Measurements from ENCODE around the gene AGTRAP. TPM values are rescaled to one million over a fixed set of nuclear protein-coding genes. Genes with fewer than 3 reads are reported as not detected.

AGTRAP gene
- total RNA-seq, 2 experiments from 2014 or later = 16.5 to 18.0 TPM

- peak; percentile 57 for DNase-seq
- peaks cover 52% of the 10 kb centered on the region for H3K4me1 Mint-ChIP-seq (ENCODE audit: low read depth)
Observed at GRCh38 chr1:11740258-11741192, 4.6 kb downstream of the AGTRAP start.

GRCh38 chr1:11741482-11741881 lies 5.5 kb downstream of the AGTRAP start:
- Mint-ChIP-seq H3K9me3 (no peaks in the 10 kb centered on the region), H3K4me3 (no peak overlapping the region), H3K27me3 (no peaks in the 10 kb centered on the region), H3K36me3 (no peaks in the 10 kb centered on the region), H3K27ac (no peak overlapping the region), H3K4me1 (ENCODE audit: low read depth) (peaks cover 58% of the 10 kb centered on the region)
- CTCF ChIA-PET = interaction anchor here (0.7 to 1.9 kb wide), 3 partner anchors 22 to 92 kb away, joined by 3 to 9 read pairs (median 4); partner anchors contain the start of gene FBXO6
- intact Hi-C loops (cut with micrococcal nuclease) = no loop called here
- DNase-seq = no peak
- POLR2A ChIA-PET = interaction anchor here (1.8 kb wide), 1 partner anchor 167 kb away, joined by 6 read pairs; no protein-coding TSS in a partner anchor

More at GRCh38 chr1:11740258-11741192, 4.6 kb downstream of the AGTRAP start:
- H3K27me3 Mint-ChIP-seq = no peaks in the 10 kb centered on the region
- intact Hi-C loops (cut with micrococcal nuclease) = no loop called here
- H3K4me3 Mint-ChIP-seq = no peak overlapping the region
- CTCF ChIA-PET = interaction anchor here (0.9 to 1.9 kb wide), 5 partner anchors 10 to 98 kb away, joined by 3 to 9 read pairs (median 3); partner anchors contain the start of gene FBXO6
- H3K27ac Mint-ChIP-seq = peak overlapping the region; percentile 38
- no peaks in the 10 kb centered on the region for H3K36me3 Mint-ChIP-seq
- POLR2A ChIA-PET = interaction anchor here (0.7 to 1.8 kb wide), 2 partner anchors 16 to 168 kb away, joined by 3 to 6 read pairs; no protein-coding TSS in a partner anchor
- no peaks in the 10 kb centered on the region for H3K9me3 Mint-ChIP-seq

DNA sequence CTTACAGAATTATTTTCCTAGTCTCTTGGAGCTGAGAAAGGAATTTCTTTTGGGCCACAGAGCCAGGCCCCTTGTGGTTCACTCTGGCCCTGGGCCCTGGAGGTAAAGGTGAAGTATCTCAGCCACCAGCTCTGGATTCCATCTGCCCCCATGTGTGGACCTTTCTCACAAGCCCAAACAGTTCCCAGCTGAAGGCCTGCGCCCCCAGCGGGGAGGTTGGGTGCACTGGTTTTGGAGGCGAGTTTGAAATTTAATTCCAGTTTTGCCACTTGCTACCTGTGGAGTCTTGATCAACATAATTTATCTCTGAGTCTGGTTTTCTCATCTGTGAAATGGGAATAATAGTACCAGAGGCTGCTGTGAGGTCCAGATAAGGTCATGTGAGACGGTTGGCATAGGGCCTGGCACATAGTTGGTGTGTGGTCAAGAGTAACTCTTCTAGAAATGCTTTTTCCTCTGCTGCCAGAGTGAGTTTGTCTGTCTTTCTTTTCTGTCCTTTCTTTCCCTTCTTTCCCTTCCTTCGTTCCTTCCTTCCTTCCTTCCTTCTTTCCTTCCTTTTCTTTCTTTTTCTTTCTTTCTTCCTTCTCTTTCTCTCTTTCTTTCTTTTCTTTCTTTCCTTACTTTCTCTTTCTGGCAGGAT lies 6.1 kb downstream of the AGTRAP start:
- Mint-ChIP-seq H3K4me1 (ENCODE audit: low read depth) (peaks cover 55% of the 10 kb centered on the region), H3K4me3 (no peak overlapping the region), H3K36me3 (no peaks in the 10 kb centered on the region), H3K27me3 (no peaks in the 10 kb centered on the region), H3K9me3 (no peaks in the 10 kb centered on the region), H3K27ac (no peak overlapping the region)
- DNase-seq = no peak
- intact Hi-C loops (cut with micrococcal nuclease) = no loop called here
- ChIA-PET CTCF (interaction anchor here (0.7 to 1.4 kb wide), 2 partner anchors 22 to 100 kb away, joined by 3 to 4 read pairs; no protein-coding TSS in a partner anchor), POLR2A (no interaction called here)

- DNase-seq = no peak
- no peaks in the 10 kb centered on the region for H3K9me3 Mint-ChIP-seq
- H3K27me3 Mint-ChIP-seq = no peaks in the 10 kb centered on the region
- H3K27ac Mint-ChIP-seq = no peak overlapping the region
- POLR2A ChIA-PET = no interaction called here
- CTCF ChIA-PET = interaction anchor here (1.1 kb wide), 1 partner anchor 25 kb away, joined by 4 read pairs; no protein-coding TSS in a partner anchor
- H3K36me3 Mint-ChIP-seq = peaks cover 4% of the 10 kb centered on the region
- H3K4me3 Mint-ChIP-seq = no peak overlapping the region
- intact Hi-C loops (cut with micrococcal nuclease) = no loop called here
- H3K4me1 Mint-ChIP-seq (ENCODE audit: low read depth) = peaks cover 46% of the 10 kb centered on the region
Observed at GRCh38 chr1:11744287-11744686, 8.4 kb downstream of the AGTRAP start.

- Mint-ChIP-seq H3K36me3 (peaks cover 4% of the 10 kb centered on the region), H3K27me3 (no peaks in the 10 kb centered on the region), H3K4me1 (ENCODE audit: low read depth) (peaks cover 29% of the 10 kb centered on the region), H3K4me3 (no peak overlapping the region), H3K27ac (no peak overlapping the region), H3K9me3 (no peaks in the 10 kb centered on the region)
- POLR2A ChIA-PET = no interaction called here
- no peak for DNase-seq
- intact Hi-C loops (cut with micrococcal nuclease) = no loop called here
- CTCF ChIA-PET = interaction anchor here (0.9 kb wide), 1 partner anchor 500 kb away, joined by 3 read pairs; no protein-coding TSS in a partner anchor
Observed at GRCh38 chr1:11746092-11746491, 10.2 kb downstream of the AGTRAP start.

- POLR2A ChIA-PET = no interaction called here
- intact Hi-C loops (cut with micrococcal nuclease) = no loop called here
- Mint-ChIP-seq H3K36me3 (peaks cover 4% of the 10 kb centered on the region), H3K9me3 (no peaks in the 10 kb centered on the region), H3K4me3 (no peak overlapping the region), H3K27me3 (no peaks in the 10 kb centered on the region), H3K27ac (no peak overlapping the region), H3K4me1 (ENCODE audit: low read depth) (peaks cover 20% of the 10 kb centered on the region)
- no peak for DNase-seq
- CTCF ChIA-PET = no interaction called here
Observed at GRCh38 chr1:11746795-11747487, 11.0 kb downstream of the AGTRAP start.

DNA sequence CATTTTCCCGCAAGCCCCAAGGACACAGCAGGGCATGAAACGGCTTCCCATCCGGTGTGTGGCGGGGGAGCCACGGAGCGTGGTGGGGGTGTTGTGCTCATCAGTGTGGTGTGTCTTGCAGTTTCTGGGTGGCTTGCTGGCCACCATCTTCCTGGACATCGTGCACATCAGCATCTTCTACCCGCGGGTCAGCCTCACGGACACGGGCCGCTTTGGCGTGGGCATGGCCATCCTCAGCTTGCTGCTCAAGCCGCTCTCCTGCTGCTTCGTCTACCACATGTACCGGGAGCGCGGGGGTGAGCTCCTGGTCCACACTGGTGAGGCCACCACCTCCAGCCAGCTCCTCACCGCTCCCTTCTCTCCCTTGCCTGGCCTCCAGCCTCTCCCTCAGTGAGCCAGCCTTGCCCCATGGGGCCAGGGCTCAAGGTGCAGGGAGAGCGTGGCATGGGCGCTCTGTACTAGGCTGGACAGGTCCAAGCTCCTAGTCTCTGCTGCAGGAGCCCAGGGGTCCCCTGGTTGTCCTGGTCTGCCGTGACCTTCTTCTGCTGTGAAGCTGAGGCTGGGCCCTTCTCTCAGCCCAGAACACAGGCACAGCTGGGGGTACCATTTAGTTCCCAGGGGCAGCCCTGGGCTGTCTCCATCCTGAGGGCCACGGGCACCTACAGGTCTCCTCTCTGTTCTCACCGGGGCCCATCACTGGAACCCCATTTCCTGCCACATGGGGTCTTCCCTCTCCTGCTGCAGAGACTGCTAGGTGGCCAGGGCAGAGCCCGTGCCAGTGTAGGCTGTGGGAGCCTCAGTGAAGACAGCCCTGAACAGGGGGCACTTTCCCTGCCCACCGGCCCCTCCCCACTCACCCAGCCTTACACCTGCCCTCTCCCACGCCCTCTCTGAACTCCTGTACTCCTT lies 12.6 kb downstream of the AGTRAP start:
- Mint-ChIP-seq H3K27ac (peak overlapping the region; percentile 48), H3K9me3 (no peaks in the 10 kb centered on the region), H3K4me1 (ENCODE audit: low read depth) (peaks cover 18% of the 10 kb centered on the region), H3K4me3 (no peak overlapping the region), H3K27me3 (no peaks in the 10 kb centered on the region), H3K36me3 (peaks cover 4% of the 10 kb centered on the region)
- DNase-seq = no peak
- ChIA-PET POLR2A (no interaction called here), CTCF (interaction anchor here (1.5 to 2.9 kb wide), 2 partner anchors 11 to 98 kb away, joined by 7 to 14 read pairs; no protein-coding TSS in a partner anchor)
- intact Hi-C loops (cut with micrococcal nuclease) = loop anchor here (1.0 kb wide), 1 partner anchor 98 kb away; no protein-coding TSS in a partner anchor

DNA sequence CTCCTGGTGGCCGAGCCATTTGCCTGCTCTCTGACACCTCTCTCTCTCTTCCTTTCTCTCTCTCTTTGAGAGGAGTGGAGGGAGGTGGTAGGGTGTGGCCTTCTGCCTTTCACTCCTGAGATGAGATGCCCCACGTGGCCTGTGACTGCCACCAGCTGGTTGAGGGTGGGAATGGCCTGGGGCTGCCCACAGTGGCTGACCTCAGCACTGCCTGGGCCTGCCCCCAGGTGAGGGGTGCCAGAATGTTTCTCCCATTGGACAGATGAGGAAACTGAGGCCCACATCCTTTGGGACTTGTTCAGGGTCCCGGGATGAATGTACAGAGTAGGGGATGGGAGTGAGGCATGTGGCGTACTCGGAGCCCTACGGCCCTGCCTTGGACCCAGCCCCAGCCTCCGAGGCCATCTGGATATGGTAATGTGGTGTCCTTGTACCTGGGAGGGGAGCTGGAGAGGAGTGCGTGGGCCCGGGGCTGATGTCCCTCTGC lies 13.3 kb downstream of the AGTRAP start:
- H3K27ac Mint-ChIP-seq = peak overlapping the region; percentile 48
- peaks cover 18% of the 10 kb centered on the region for H3K4me1 Mint-ChIP-seq (ENCODE audit: low read depth)
- DNase-seq = peak; percentile 75
- POLR2A ChIA-PET = no interaction called here
- no peak overlapping the region for H3K4me3 Mint-ChIP-seq
- H3K9me3 Mint-ChIP-seq = no peaks in the 10 kb centered on the region
- peaks cover 4% of the 10 kb centered on the region for H3K36me3 Mint-ChIP-seq
- intact Hi-C loops (cut with micrococcal nuclease) = loop anchor here (1.0 kb wide), 1 partner anchor 99 kb away; no protein-coding TSS in a partner anchor
- CTCF ChIA-PET = interaction anchor here (1.5 to 2.9 kb wide), 2 partner anchors 12 to 99 kb away, joined by 7 to 14 read pairs; no protein-coding TSS in a partner anchor
- no peaks in the 10 kb centered on the region for H3K27me3 Mint-ChIP-seq

GRCh38 chr1:11749996-11750395 lies 14.1 kb downstream of the AGTRAP start:
- ChIA-PET CTCF (interaction anchor here (0.8 to 2.9 kb wide), 4 partner anchors 10 to 713 kb away, joined by 3 to 14 read pairs (median 5); no protein-coding TSS in a partner anchor), POLR2A (no interaction called here)
- peaks cover 4% of the 10 kb centered on the region for H3K36me3 Mint-ChIP-seq
- H3K27ac Mint-ChIP-seq = no peak overlapping the region
- peaks cover 18% of the 10 kb centered on the region for H3K4me1 Mint-ChIP-seq (ENCODE audit: low read depth)
- intact Hi-C loops (cut with micrococcal nuclease) = loop anchor here (1.0 kb wide), 1 partner anchor 100 kb away; no protein-coding TSS in a partner anchor
- DNase-seq = no peak
- H3K27me3 Mint-ChIP-seq = no peaks in the 10 kb centered on the region
- H3K4me3 Mint-ChIP-seq = no peak overlapping the region
- H3K9me3 Mint-ChIP-seq = no peaks in the 10 kb centered on the region

DNA sequence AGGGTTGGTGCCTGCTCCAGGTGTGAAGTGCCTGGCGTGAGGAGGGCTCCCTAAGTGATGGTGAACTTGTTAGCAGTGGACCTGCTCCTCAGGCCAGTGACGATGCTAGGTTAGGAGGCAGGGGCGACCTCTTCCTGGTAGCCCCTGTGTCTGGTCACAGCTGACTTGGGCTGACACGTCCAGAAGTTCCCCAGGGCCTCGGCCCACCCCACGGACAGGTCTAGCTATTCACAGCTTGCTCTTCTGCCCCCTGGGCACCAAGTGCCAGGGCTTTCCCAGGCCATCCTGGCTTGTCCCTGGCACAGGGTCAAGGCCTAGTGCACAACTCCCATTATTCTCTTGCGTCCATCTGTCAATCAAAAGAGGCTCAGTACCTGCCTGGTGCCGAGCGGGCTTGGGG lies 15.2 kb downstream of the AGTRAP start:
- H3K4me1 Mint-ChIP-seq (ENCODE audit: low read depth) = peaks cover 14% of the 10 kb centered on the region
- intact Hi-C loops (cut with micrococcal nuclease) = no loop called here
- no peak overlapping the region for H3K4me3 Mint-ChIP-seq
- H3K36me3 Mint-ChIP-seq = peaks cover 4% of the 10 kb centered on the region
- POLR2A ChIA-PET = no interaction called here
- H3K27ac Mint-ChIP-seq = no peak overlapping the region
- CTCF ChIA-PET = no interaction called here
- H3K9me3 Mint-ChIP-seq = no peaks in the 10 kb centered on the region
- no peaks in the 10 kb centered on the region for H3K27me3 Mint-ChIP-seq
- no peak for DNase-seq

All from activated CD4-positive, alpha-beta memory T cell treated with anti-CD3 and anti-CD28 coated beads for 36 hours (primary cell).